HepG2 (cell line): Measurements from ENCODE around the gene HNRNPR. TPM values are rescaled to one million over a fixed set of nuclear protein-coding genes. Genes with fewer than 3 reads are reported as not detected.
"Not testable (repeated sequence)": the region's sequence is repeated elsewhere in the genome, so short reads cannot be mapped to it uniquely, and the experiment has no call there.

Experiments used
- ATAC-seq: fragments of 200-7000 bp; cut with Tn5 transposase; 3 replicates; pipeline ENCODE4 v1.9.1; 2020; ENCODE audit warnings: mild to moderate bottlenecking, moderate library complexity
- BruUV-seq: library from RNA; stranded (reverse); fragments of 400-500 nt; replicated peaks from 2 replicates; lab custom pipeline; 2021; lab: Mats Ljungman, UMichigan
- CTCF ChIA-PET: fragments of 300-600 bp; formaldehyde crosslinking; extraction: SDS; loops from one replicate; lab custom pipeline; 2021; ENCODE audit warnings: low total read pairs, inconsistent platforms, low intra/inter-chr PET ratio; lab: Yijun Ruan, JAX
- POLR2A ChIA-PET: fragments of 350-600 bp; sonication (Branson Sonifier 250); formaldehyde crosslinking; loops from one replicate; lab custom pipeline; 2020; ENCODE audit warnings: antibody characterized with exemption, inconsistent platforms; lab: Yijun Ruan, JAX
- DNase-seq: peaks from one replicate; pipeline ENCODE4 v3.0.0-alpha.2; 2015; ENCODE audit warnings: low spot score
- FAIRE-seq: peaks from 3 replicates; lab custom pipeline; 2011; peaks lifted over from hg19 to GRCh38; lab: Jason Lieb, UNC
- H2AFZ ChIP-seq: one replicate; pipeline ENCODE4 v1.6.1; 2011; ENCODE audit warnings: low read length, inconsistent platforms
- H3K27ac ChIP-seq: fragments of 300-600 bp; 3 replicates; pipeline ENCODE4 v1.8.0; 2011; ENCODE audit warnings: mixed run types, mild to moderate bottlenecking, mixed read lengths, low read length, inconsistent platforms; ENCODE audit not compliant: insufficient read depth; ENCODE audit errors: extremely low read length
- H3K27me3 ChIP-seq, 2 experiments: fragments of 200-600 bp in 1 of 2; 2 replicates in 1 of 2; 3 replicates in 1 of 2; pipeline versions ENCODE4 v1.6.0 to v1.8.0; 2011; ENCODE audit warnings: low read length in 2 of 2, mild to moderate bottlenecking in 2 of 2, moderate library complexity in 2 of 2, inconsistent platforms in 1 of 2; ENCODE audit not compliant: insufficient read depth in 2 of 2, control insufficient read depth in 1 of 2
- H3K36me3 ChIP-seq, 2 experiments: fragments of 200-600 bp in 1 of 2; replicated peaks in 1 of 2; 2 replicates in 1 of 2; 3 replicates in 1 of 2; pipeline versions ENCODE4 v1.5.1 to v1.8.0; 2011; ENCODE audit warnings: low read length in 2 of 2, inconsistent platforms in 1 of 2; ENCODE audit not compliant: insufficient read depth in 2 of 2, control insufficient read depth in 1 of 2
- H3K4me1 ChIP-seq: 2 replicates; pipeline ENCODE4 v1.5.1; 2012; ENCODE audit warnings: low read length, inconsistent platforms; ENCODE audit not compliant: insufficient read depth
- H3K4me2 ChIP-seq: 2 replicates; pipeline ENCODE4 v1.6.0; 2011; ENCODE audit warnings: low read depth, low read length, inconsistent platforms
- H3K4me3 ChIP-seq, 3 experiments: fragments of 200-600 bp in 1 of 3; sonication (generic), shearing (Covaris generic) in 1 of 3; replicated peaks in 1 of 3; 2 replicates each; pipeline ENCODE4 v1.5.1; 2011 to 2016; ENCODE audit warnings: low read length in 3 of 3, inconsistent platforms in 2 of 3, low read depth in 2 of 3, mild to moderate bottlenecking in 2 of 3, control low read depth in 1 of 3, mixed read lengths in 1 of 3; ENCODE audit not compliant: insufficient read depth in 1 of 3
- H3K79me2 ChIP-seq: one replicate; pipeline ENCODE4 v1.6.1; 2011; ENCODE audit warnings: low read length, inconsistent platforms; ENCODE audit not compliant: insufficient read depth
- H3K9ac ChIP-seq: 2 replicates; pipeline ENCODE4 v1.6.0; 2011; ENCODE audit warnings: mild to moderate bottlenecking, low read depth, low read length, inconsistent platforms; ENCODE audit not compliant: insufficient read depth
- H3K9me3 ChIP-seq: 2 replicates; pipeline ENCODE4 v1.5.1; 2012; ENCODE audit warnings: mild to moderate bottlenecking, low read length
- H4K20me1 ChIP-seq: 2 replicates; pipeline ENCODE4 v1.6.0; 2011; ENCODE audit warnings: inconsistent platforms, mild to moderate bottlenecking, low read length, moderate library complexity; ENCODE audit not compliant: insufficient read depth
- DDIT3 ChIP-seq: sonication (generic); formaldehyde crosslinking; IDR thresholded peaks from 2 replicates; pipeline ENCODE4 v1.4.0; 2020; ENCODE audit warnings: mild to moderate bottlenecking, missing genetic modification reagents
- YEATS4 ChIP-seq: sonication (generic); formaldehyde crosslinking; IDR thresholded peaks from 2 replicates; pipeline ENCODE4 v1.4.0; 2020; ENCODE audit warnings: missing genetic modification reagents, borderline replicate concordance
- WGBS: methylation state at CpG from one replicate; pipeline ENCODE4 v1.1.6; 2017; ENCODE audit warnings: low lambda C conversion rate; 5-methylcytosine and 5-hydroxymethylcytosine counted together
- in situ Hi-C: cut with HindIII; loops from 2 replicates; pipeline ENCODE4 v1.10.0; 2017; ENCODE audit warnings: low pct_unique_long_range_greater_than_20kb; ENCODE audit not compliant: extremely low pct_ligation_motif_present
- intact Hi-C: fragments of 100-400 bp; cut with micrococcal nuclease; formaldehyde crosslinking; loops from one replicate; pipeline ENCODE4 v1.10.0; 2022; ENCODE audit not compliant: unreplicated experiment
- polyA plus RNA-seq, 8 experiments: library from polyadenylated mRNA; depleted of rRNA in 3 of 8; stranded (reverse) in 7 of 8; unstranded in 1 of 8; fragments of >200 nt; fragmentation: Illumina TruSeq in 4 of 8; extraction: Trizol in 4 of 8; gene quantifications; 2 replicates each; pipeline versions ENCODE4 v1.2.1 to v1.2.3, GENCODE V29; 2011 to 2016; ENCODE audit warnings: low read depth in 4 of 8, missing spikeins in 1 of 8, mixed read lengths in 1 of 8; ENCODE audit not compliant: insufficient read depth in 1 of 8
- total RNA-seq, 5 experiments: library from RNA; depleted of rRNA; stranded (reverse); fragments of >200 nt; fragmentation: Illumina TruSeq; extraction: Trizol; gene quantifications; 2 replicates each; pipeline ENCODE4 v1.2.3, GENCODE V29; 2016; ENCODE audit warnings: low read depth in 1 of 5

The HNRNPR gene
- total and polyA plus RNA-seq, 2 of the 13 experiments (the other 11 are each of a cell fraction or from before 2014, with no cell fraction given), result 133 to 216 TPM

DNA sequence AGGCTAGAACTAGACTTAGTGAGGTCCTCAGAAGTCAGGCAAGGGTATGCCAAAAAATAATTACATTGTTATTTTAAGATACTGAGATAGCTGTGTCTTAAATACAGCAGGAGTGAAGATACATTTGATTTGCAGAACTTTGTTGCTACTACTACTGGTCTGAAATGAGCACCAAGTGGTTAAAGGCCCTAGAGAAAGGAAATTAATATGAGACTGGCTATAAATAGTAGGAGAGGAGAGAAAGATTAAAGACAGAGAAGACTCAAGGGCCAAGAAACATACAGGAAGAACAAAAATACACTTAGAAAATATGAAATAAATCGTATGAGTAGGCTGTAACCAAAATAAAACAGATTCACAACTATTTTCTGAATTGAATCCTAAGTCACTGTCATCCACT lies 21.3 kb downstream of the HNRNPR start:
- Histone ChIP-seq H3K9me3 (no peaks in the 10 kb centered on the region), H3K36me3 (peaks cover 13 to 75% of the 10 kb centered on the region in 2 experiments), H3K79me2 (peaks cover 40% of the 10 kb centered on the region), H2AFZ (no peak overlapping the region), H4K20me1 (peaks cover 6% of the 10 kb centered on the region), H3K4me1 (no peaks in the 10 kb centered on the region), H3K27ac (no peak overlapping the region), H3K4me2 (no peak overlapping the region), H3K4me3 (no peak overlapping the region), H3K9ac (no peak overlapping the region), H3K27me3 (no peaks in the 10 kb centered on the region)
- DNase-seq, result no peak
- FAIRE-seq, result no peak
- POLR2A ChIA-PET, result no interaction called here
- TF ChIP-seq YEATS4 (CRISPR knock-in tag) (no peak), DDIT3 (CRISPR knock-in tag) (no peak)
- intact Hi-C loops, result no loop called here
- CTCF ChIA-PET, result no interaction called here
- ATAC-seq, result no peak
- BruUV-seq, result TSS peak; percentile 10
- 84% methylated on average over 1 of the region's 1 CpG for WGBS
- in situ Hi-C loops, result no loop called here

DNA sequence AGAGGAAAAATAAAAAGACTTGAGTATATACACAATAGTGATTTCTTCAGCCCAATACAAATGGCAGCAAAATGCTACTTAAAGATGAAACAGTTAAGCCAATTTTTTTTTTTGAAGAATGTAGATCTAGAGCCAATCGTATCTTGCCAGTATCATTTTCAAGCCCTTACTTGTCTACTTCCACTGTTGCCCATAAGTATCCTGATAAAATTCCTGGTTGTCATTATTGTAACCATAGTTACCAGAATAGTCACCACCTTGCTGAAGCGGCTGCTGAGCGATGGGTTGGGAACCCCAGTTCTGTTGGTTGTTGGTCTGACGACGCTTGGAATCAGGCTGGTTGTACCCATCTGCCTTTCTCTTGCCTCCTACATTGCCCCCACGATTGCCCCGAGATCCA lies 33.8 kb downstream of the HNRNPR start:
- DNase-seq, CTCF ChIA-PET, intact Hi-C loops, H2AFZ ChIP-seq, H3K9me3 ChIP-seq, FAIRE-seq, H3K4me2 ChIP-seq, H3K4me1 ChIP-seq, in situ Hi-C loops, H4K20me1 ChIP-seq, POLR2A ChIA-PET, H3K27me3 ChIP-seq, H3K27ac ChIP-seq, H3K4me3 ChIP-seq, ATAC-seq, H3K9ac ChIP-seq: not testable (repeated sequence)
- WGBS, result 100% methylated on average over 7 of the region's 7 CpGs
- TSS peak; percentile 32 for BruUV-seq
- Histone ChIP-seq H3K79me2 (peaks cover 12% of the 10 kb centered on the region), H3K36me3 (peaks cover 11 to 71% of the 10 kb centered on the region in 2 experiments)
